Stimulated activated CD8-positive, alpha-beta memory T cell treated with anti-CD3 and anti-CD28 coated beads, Interleukin-2, amount 100 ng/mL, for 1 hour (primary cell): ENCODE results near the gene PRPH2.
"Not testable (repeated sequence)": the region's sequence is repeated elsewhere in the genome, so short reads cannot be mapped to it uniquely, and the experiment has no call there.

ENCODE experiments used
- DNase-seq, 2 donors: peaks; one replicate each; pipeline ENCODE4 v3.0.0-alpha.2; 2020; ENCODE audit warnings: low read depth in 2 of 2

PRPH2 gene

GRCh38 chr6:42742116-42742894 is 19.9 kb upstream of the PRPH2 start:
- DNase-seq, result no peak

- no peak for DNase-seq
Observed at GRCh38 chr6:42740725-42741124, 18.3 kb upstream of the PRPH2 start.

GRCh38 chr6:42735976-42736375 is 13.6 kb upstream of the PRPH2 start:
- no peak for DNase-seq

- DNase-seq, result not testable (repeated sequence)
Observed at GRCh38 chr6:42733867-42734481, 11.6 kb upstream of the PRPH2 start.

- no peak for DNase-seq
Observed at GRCh38 chr6:42729731-42730130, 7.3 kb upstream of the PRPH2 start.

- no peak for DNase-seq
Observed at GRCh38 chr6:42727627-42728026, 5.2 kb upstream of the PRPH2 start.

GRCh38 chr6:42727087-42727611 is 4.8 kb upstream of the PRPH2 start:
- DNase-seq, result no peak

- DNase-seq, result peak; percentile 48 to 61
Observed at GRCh38 chr6:42726485-42727086, 4.2 kb upstream of the PRPH2 start.

- DNase-seq, result no peak
Observed at GRCh38 chr6:42726026-42726425, 3.6 kb upstream of the PRPH2 start.

GRCh38 chr6:42724825-42725224 is 2.4 kb upstream of the PRPH2 start:
- DNase-seq, result no peak

- no peak for DNase-seq
Observed at GRCh38 chr6:42720739-42721138, 1.7 kb downstream of the PRPH2 start.

GRCh38 chr6:42715871-42716270 is 6.5 kb downstream of the PRPH2 start:
- no peak for DNase-seq

GRCh38 chr6:42714098-42714761 is 8.2 kb downstream of the PRPH2 start:
- no peak for DNase-seq

GRCh38 chr6:42711930-42712329 is 10.5 kb downstream of the PRPH2 start:
- DNase-seq, result no peak

GRCh38 chr6:42710316-42710715 is 12.1 kb downstream of the PRPH2 start:
- DNase-seq, result no peak

- no peak for DNase-seq
Observed at GRCh38 chr6:42709871-42710270, 12.5 kb downstream of the PRPH2 start.

GRCh38 chr6:42708096-42708495 is 14.3 kb downstream of the PRPH2 start:
- DNase-seq, result no peak

GRCh38 chr6:42707595-42707994 is 14.8 kb downstream of the PRPH2 start:
- no peak for DNase-seq

GRCh38 chr6:42704937-42705374 is 17.4 kb downstream of the PRPH2 start:
- no peak for DNase-seq

GRCh38 chr6:42704251-42704936 is 18.0 kb downstream of the PRPH2 start:
- no peak for DNase-seq

GRCh38 chr6:42702786-42703185 is 19.6 kb downstream of the PRPH2 start:
- DNase-seq, result not testable (repeated sequence)

- DNase-seq, result no peak
Observed at GRCh38 chr6:42702200-42702599, 20.2 kb downstream of the PRPH2 start.
